HL-60 (cell line): ENCODE data around the gene MIPOL1.

ENCODE experiments used
- DNase-seq, 2 experiments: peaks; one replicate each; pipeline ENCODE4 v3.0.0-alpha.2; 2010 to 2020; ENCODE audit warnings: low read depth in 1 of 2, low spot score in 1 of 2
- H3K27ac ChIP-seq: fragments of 250-450 bp; sonication (Bioruptor Pico); replicated peaks from 2 replicates; pipeline ENCODE4 v1.5.1; 2020; ENCODE audit warnings: mild to moderate bottlenecking, moderate library complexity
- H3K27me3 ChIP-seq: fragments of 250-450 bp; sonication (Bioruptor Pico); 2 replicates; pipeline ENCODE4 v1.5.1; 2021; ENCODE audit warnings: mild to moderate bottlenecking, moderate library complexity; ENCODE audit not compliant: insufficient read depth, poor library complexity, severe bottlenecking
- H3K4me3 ChIP-seq: replicated peaks from 2 replicates; pipeline ENCODE4 v1.5.1; 2011; ENCODE audit warnings: mild to moderate bottlenecking, control low read depth, low read length; ENCODE audit not compliant: insufficient read depth
- GABPA ChIP-seq: IDR thresholded peaks from 2 replicates; pipeline ENCODE4 v1.6.1; 2012; ENCODE audit warnings: low read depth
- POLR2AphosphoS5 ChIP-seq: IDR thresholded peaks from 2 replicates; pipeline ENCODE4 v1.6.1; 2012; ENCODE audit warnings: low read depth
- SPI1 ChIP-seq: IDR thresholded peaks from 2 replicates; pipeline ENCODE4 v1.6.1; 2012; ENCODE audit warnings: low read depth, mild to moderate bottlenecking, borderline replicate concordance
- TF ChIP-seq, protein P1 (sequence below): IDR thresholded peaks from 2 replicates; pipeline ENCODE4 v1.6.1; 2012; ENCODE audit warnings: low read depth; ENCODE audit not compliant: insufficient replicate concordance
- TF ChIP-seq, protein P2 (sequence below): IDR thresholded peaks from one replicate; pipeline ENCODE4 v1.5.1; 2011; ENCODE audit warnings: low read length, control low read depth, inconsistent platforms; ENCODE audit not compliant: insufficient read depth

MIPOL1 gene

DNA sequence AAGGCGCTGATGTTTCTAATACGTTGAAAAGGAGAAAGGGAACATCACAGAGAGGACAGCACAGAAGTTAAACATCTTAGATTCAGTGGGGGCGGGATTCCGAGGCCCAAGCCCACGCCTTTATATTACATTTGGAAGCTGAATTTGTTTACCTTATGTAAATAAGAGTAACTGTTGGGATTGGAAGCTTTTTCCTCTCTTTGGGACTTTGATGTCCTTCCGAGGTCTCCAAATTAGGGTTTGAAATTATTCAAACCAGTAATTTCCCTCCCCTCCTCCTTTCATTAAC is 390.9 kb downstream of the MIPOL1 start:
- DNase-seq = no peak
- TF ChIP-seq POLR2AphosphoS5 = no peak
- peaks cover 60% of the 10 kb centered on the region for H3K27me3 ChIP-seq
- no peak overlapping the region for H3K4me3 ChIP-seq
- H3K27ac ChIP-seq = no peak overlapping the region

DNA sequence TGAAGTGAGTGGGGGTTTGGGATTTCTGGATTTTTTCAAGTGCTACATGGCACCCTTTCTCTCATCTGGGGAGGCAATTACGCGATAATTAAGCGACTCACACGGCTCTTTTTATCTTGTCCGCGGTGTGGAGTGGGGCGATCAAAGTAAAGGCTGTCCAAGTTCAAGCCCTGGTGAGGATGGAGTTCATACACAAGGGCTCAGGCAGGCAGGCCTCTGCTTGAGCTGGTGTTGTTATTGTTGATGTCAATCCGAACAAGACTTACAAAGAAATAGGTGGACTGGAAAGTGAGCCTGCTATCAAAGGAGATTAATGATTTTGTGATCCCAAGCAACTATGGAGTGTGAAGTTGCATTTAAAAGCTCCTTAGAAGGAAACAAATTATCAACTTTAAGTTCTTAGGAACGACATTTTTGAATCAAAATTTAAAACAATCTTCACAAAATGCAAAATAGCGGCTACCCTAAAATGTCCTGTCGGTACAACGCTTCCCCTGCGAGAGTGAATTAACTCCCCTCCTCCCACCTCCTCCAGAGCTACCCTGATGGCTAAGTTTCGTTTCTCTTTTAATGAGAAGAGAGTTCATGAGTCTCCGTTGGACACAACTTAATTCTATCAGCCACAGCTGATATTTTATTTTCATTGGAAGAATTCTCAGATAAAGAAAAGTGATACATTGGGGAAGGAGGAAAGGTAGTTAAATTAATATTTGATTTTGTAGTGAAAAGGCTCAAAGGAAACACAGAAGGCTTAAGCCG is 391.4 kb downstream of the MIPOL1 start:
- no peak overlapping the region for H3K4me3 ChIP-seq
- DNase-seq = no peak
- no peak for TF ChIP-seq POLR2AphosphoS5
- no peak for TF ChIP-seq GABPA
- TF ChIP-seq, protein P1, sequence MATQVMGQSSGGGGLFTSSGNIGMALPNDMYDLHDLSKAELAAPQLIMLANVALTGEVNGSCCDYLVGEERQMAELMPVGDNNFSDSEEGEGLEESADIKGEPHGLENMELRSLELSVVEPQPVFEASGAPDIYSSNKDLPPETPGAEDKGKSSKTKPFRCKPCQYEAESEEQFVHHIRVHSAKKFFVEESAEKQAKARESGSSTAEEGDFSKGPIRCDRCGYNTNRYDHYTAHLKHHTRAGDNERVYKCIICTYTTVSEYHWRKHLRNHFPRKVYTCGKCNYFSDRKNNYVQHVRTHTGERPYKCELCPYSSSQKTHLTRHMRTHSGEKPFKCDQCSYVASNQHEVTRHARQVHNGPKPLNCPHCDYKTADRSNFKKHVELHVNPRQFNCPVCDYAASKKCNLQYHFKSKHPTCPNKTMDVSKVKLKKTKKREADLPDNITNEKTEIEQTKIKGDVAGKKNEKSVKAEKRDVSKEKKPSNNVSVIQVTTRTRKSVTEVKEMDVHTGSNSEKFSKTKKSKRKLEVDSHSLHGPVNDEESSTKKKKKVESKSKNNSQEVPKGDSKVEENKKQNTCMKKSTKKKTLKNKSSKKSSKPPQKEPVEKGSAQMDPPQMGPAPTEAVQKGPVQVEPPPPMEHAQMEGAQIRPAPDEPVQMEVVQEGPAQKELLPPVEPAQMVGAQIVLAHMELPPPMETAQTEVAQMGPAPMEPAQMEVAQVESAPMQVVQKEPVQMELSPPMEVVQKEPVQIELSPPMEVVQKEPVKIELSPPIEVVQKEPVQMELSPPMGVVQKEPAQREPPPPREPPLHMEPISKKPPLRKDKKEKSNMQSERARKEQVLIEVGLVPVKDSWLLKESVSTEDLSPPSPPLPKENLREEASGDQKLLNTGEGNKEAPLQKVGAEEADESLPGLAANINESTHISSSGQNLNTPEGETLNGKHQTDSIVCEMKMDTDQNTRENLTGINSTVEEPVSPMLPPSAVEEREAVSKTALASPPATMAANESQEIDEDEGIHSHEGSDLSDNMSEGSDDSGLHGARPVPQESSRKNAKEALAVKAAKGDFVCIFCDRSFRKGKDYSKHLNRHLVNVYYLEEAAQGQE = no peak
- TF ChIP-seq, protein P2, sequence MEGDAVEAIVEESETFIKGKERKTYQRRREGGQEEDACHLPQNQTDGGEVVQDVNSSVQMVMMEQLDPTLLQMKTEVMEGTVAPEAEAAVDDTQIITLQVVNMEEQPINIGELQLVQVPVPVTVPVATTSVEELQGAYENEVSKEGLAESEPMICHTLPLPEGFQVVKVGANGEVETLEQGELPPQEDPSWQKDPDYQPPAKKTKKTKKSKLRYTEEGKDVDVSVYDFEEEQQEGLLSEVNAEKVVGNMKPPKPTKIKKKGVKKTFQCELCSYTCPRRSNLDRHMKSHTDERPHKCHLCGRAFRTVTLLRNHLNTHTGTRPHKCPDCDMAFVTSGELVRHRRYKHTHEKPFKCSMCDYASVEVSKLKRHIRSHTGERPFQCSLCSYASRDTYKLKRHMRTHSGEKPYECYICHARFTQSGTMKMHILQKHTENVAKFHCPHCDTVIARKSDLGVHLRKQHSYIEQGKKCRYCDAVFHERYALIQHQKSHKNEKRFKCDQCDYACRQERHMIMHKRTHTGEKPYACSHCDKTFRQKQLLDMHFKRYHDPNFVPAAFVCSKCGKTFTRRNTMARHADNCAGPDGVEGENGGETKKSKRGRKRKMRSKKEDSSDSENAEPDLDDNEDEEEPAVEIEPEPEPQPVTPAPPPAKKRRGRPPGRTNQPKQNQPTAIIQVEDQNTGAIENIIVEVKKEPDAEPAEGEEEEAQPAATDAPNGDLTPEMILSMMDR = no peak
- TF ChIP-seq SPI1 = no peak
- H3K27me3 ChIP-seq = peaks cover 65% of the 10 kb centered on the region
- no peak overlapping the region for H3K27ac ChIP-seq

DNA sequence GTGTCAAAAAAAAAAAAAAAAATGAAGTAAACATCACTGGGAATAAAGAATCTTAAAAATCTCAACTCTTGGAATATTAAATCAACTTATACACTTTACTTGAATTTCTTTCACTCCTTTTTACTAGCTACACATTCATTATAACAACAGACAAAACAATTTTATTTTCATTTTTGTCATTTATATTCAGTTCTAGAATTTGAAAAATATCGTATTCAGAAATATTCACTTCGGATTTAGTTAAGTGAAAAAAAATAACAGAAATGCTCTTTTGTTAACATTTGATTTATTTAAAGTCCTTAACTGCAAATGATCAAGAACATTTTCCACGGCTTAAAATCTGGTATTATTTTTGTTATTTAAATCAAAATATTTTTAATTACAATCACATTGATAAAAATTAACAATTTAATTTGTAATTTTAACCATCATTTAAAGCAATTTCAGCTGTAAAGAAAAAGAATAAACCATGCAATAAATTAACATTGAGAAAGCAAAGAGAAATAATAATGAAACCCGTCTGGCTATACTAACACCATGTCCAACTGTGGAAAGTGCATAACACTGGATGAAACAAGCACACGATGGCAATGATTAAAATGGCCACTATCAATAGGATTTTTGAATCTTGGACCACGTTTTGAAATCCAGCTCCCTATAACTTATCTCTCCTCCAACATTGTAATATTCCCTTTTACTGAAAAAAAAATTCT is 392.1 kb downstream of the MIPOL1 start:
- no peak overlapping the region for H3K4me3 ChIP-seq
- H3K27me3 ChIP-seq = peaks cover 65% of the 10 kb centered on the region
- no peak for DNase-seq
- TF ChIP-seq, protein P1 = no peak
- TF ChIP-seq, protein P2 = no peak
- no peak for TF ChIP-seq POLR2AphosphoS5
- TF ChIP-seq GABPA = no peak
- no peak for TF ChIP-seq SPI1
- no peak overlapping the region for H3K27ac ChIP-seq

DNA sequence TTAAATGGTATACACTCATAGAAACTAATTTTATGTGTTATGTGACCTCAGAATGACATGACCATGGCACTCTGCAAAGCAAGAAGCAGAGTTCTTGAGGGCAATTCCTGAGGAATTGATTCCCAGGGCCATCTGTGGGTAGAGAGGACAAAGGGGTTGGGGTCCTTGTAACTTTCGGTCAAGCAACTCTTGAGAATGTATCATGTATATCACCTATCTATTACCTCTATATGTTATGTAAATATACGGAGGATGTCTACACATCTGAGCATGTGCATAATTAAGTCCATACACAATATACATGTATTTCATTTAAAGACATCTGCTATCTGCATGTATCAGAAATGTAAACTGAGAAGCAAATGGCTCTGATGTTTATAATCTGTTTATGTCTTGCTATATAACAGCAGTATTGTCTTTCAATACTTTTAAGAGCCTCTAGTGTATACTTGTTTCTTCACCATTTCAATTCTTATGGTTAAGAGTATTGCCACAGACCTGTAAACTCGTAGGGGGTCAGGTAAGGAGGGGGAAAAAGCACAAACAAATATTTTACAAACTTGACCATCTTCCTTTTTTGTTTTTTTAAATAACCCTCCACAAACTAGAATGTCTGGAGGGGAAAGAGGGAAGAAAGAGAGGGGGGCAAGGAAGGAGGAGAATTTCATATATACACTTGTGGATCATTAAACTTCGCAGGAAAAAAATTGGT is 392.8 kb downstream of the MIPOL1 start:
- H3K27me3 ChIP-seq = peaks cover 59% of the 10 kb centered on the region
- DNase-seq = no peak
- no peak overlapping the region for H3K27ac ChIP-seq
- TF ChIP-seq, protein P2 = no peak
- H3K4me3 ChIP-seq = no peak overlapping the region
